Hair follicular keratinocyte (primary cell): ENCODE results near the gene CLTC. TPM values are rescaled to one million over a fixed set of nuclear protein-coding genes. Genes with fewer than 3 reads are reported as not detected.

Source experiments
- total RNA-seq: library from RNA; depleted of rRNA; stranded (reverse); fragments of >200 nt; gene quantifications from 2 replicates; pipeline ENCODE4 v1.2.3, GENCODE V29; 2015

CLTC gene
- total RNA-seq = 169 and 172 TPM in 2 replicates

DNA sequence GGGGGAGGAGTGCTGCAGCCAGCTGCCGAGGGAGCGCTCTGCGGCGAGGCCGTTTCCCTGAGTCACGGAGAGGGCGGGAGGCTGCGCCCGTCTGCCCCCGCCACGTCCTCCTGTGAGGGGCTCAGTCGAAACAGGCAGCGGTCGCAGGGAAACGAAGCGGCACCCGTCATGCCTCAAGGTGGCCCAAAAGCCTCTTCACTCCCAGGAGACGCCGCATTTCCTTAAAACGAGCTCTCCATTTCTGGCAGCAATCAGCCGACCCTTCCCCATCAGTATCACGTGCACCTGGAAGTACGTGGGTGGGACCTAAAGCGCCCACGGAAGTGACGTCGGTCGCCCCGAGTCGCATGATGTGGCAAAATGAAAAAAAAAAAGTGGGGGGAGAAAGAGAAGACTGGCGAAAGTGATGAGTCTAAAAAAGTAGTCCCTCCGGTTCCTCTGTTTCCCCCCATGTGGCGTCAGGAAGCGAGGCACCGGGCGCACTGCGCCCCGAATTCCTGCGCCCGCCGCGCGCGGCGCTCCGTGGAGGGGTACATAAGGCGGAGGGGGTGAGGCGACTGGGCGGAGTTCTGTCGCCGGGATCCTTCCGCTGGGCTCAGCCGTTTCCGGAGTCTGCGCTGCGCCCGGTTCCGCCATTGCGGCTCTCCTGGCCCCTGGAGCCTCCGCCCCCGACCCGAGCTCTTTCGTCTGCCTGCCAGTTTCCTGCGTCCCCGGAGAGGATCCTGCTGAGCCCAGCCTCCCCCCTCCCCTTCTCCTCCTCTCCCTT is at the start of gene CLTC:
TSS of gene CLTC (plus strand) at position 598 of the 766 bp plus-strand sequence. CDS start 237 bp downstream, outside the sequence.

DNA sequence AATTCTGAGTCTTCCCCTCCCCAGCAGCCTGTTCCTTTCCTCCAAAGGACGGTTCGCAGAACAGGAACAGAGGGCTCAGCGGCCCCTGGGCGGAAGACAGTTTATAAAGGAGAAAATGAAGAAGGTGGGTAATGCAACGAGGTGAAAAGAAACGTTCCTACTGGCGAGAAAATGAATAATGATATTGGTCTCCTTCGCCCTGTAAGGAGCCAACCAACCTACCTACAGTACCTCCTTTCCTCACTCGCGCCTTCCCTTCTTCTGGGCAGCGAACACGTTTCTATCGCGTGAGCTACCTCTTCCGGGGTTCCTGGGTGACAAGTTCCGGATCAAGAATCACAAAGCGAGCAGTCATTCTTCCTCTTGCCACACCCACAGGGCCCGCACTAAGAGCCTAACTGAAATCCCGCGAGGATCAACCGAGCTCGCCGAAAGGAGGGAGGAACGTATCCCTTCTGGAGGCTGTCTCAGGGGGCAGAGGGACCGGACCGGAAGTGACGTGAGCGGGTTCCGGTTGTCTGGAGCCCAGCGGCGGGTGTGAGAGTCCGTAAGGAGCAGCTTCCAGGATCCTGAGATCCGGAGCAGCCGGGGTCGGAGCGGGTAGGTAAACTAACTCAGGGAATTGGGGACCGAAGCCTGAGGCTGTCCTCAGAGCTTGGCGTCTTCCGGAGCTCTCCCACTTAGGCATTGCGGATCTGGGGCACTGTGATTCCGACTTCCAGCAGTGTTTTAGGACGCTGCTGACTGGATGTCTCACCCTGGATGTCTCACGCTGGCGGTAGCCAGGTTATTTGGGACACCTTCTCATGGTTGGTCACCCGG is 87.7 kb downstream of the CLTC start, which contains the start of the genes PTRH2 and VMP1:
TSS of gene PTRH2 (minus strand) at position 282 of the 822 bp plus-strand sequence. CDS start 9,452 bp downstream, outside the sequence.
TSS of gene VMP1 (plus strand) at position 506 of the 822 bp plus-strand sequence. CDS start 23,793 bp downstream, outside the sequence.

Other genes starting within 250 kb of the CLTC start
- 22.1 and 25.3 TPM in 2 replicates for gene DHX40, start 54.3 kb upstream of the CLTC start, total RNA-seq
- gene PTRH2, start 87.5 kb downstream of the CLTC start, total RNA-seq = 33.1 and 54.6 TPM in 2 replicates
- 76.3 and 81.1 TPM in 2 replicates for gene VMP1, start 87.8 kb downstream of the CLTC start, total RNA-seq